GM21423 (cell line): ENCODE measurements around the gene TCF3.
A peak's percentile ranks its signal among the peaks of the same experiment; 100 is the strongest.
"Not testable (repeated sequence)": the region's sequence is repeated elsewhere in the genome, so short reads cannot be mapped to it uniquely, and the experiment has no call there.

Experiments
- ATAC-seq: cut with Tn5 transposase; IDR thresholded peaks from one replicate; pipeline ENCODE4 v1.9.1; 2021; ENCODE audit warnings: mild to moderate bottlenecking, moderate library complexity; ENCODE audit not compliant: unreplicated experiment

The TCF3 gene

DNA sequence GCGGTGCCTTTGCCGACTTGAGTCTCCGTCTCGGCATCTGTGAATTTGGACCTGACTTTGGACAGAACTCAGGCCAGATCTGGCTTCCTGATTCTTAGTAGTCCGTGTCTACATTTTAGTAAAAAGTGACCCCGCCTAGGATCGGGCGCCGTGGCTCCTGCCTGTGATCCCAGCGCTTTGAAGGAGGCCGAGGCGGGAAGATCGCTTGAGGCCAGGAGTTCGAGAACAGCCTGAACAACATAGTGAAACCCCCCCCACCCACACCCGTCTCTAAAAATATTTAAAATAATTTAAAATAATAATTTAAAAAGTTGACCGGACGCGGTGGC lies 849 bp upstream of the TCF3 start:
- no peak for ATAC-seq

GRCh38 chr19:1651568-1652291 lies 685 bp downstream of the TCF3 start:
- no peak for ATAC-seq

GRCh38 chr19:1650650-1651567 lies 1.5 kb downstream of the TCF3 start:
- no peak for ATAC-seq

GRCh38 chr19:1649706-1650649 lies 2.4 kb downstream of the TCF3 start:
- ATAC-seq = no peak

DNA sequence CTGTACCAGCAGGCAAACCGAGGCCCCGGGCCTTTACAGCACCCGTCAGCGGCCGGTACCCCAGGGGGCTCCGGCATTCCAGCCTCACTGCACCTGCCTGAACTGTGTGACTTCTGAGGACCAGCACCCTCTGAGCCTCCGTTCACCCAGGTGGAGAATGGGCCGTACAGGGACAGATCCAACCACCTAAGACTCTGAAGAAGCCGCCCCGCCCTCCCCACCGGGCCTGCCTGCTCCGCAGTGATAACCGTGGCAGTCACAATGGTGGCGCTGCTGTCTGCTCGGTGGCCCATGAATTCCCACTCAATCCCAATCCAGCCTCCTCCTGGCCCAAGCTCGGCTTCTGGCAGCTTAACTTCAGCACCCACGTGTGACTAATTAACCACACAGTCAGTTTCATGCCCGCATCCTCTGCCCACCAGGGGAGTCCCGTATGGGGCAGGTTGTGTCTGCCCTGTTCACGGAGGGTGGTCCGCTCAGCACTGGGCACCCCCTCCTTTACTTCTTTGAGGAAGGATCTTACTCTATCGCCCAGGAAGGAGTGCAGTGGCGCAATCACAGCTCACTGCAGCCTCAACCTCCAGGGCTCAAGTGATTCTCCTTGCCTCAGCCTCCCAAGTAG lies 3.4 kb downstream of the TCF3 start:
- ATAC-seq = no peak

- peak; percentile 28 for ATAC-seq
Measured at GRCh38 chr19:1648459-1648849, 4.0 kb downstream of the TCF3 start.

GRCh38 chr19:1647501-1648458 lies 4.6 kb downstream of the TCF3 start:
- ATAC-seq = no peak

GRCh38 chr19:1646659-1647453 lies 5.6 kb downstream of the TCF3 start:
- no peak for ATAC-seq

GRCh38 chr19:1646149-1646548 lies 6.3 kb downstream of the TCF3 start:
- ATAC-seq = no peak

GRCh38 chr19:1645299-1645698 lies 7.1 kb downstream of the TCF3 start:
- no peak for ATAC-seq

DNA sequence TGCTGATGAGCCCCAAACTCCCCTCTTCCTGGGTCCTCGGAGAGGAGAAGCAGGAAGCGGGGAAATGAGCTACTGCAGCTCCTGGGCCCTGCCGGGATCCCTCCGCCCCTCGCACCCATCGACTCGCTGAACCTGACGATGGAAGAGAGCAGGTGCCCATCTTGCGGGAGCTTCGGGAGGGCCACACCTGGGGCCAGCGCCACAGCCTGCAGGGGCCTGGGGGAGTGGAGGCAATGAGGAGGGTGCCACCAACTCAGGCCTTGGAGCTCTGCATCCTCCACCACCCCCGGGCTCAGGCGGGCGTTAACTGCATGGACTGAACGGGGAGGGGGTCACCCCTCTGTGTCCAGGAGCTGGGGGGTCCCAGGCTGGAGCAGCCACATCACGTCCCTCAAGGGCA lies 8.3 kb downstream of the TCF3 start:
- no peak for ATAC-seq

DNA sequence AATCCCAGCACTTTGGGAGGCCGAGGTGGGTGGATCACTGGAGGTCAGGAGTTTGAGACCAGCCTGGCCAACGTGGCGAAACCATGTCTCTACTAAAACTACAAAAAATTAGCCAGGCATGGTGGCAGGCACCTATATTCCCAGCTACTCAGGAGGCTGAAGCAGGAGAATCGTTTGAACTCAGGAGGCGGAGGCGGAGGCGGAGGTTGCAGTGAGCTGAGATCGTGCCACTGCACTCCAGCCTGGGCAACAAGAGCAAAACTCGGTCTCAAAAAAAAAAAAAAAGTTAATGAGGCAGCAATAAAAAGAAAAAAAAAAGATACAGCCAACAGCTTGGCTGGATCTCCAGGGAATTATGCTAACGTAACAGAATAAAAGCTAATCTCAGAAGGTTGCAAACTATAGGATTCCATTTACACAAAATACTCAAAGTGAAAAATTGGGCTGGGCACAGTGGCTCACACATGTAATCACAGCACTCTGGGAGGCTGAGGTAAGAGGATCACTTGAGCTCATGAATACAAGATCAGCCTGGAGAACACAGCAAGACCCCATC lies 11.4 kb downstream of the TCF3 start:
- not testable (repeated sequence) for ATAC-seq

DNA sequence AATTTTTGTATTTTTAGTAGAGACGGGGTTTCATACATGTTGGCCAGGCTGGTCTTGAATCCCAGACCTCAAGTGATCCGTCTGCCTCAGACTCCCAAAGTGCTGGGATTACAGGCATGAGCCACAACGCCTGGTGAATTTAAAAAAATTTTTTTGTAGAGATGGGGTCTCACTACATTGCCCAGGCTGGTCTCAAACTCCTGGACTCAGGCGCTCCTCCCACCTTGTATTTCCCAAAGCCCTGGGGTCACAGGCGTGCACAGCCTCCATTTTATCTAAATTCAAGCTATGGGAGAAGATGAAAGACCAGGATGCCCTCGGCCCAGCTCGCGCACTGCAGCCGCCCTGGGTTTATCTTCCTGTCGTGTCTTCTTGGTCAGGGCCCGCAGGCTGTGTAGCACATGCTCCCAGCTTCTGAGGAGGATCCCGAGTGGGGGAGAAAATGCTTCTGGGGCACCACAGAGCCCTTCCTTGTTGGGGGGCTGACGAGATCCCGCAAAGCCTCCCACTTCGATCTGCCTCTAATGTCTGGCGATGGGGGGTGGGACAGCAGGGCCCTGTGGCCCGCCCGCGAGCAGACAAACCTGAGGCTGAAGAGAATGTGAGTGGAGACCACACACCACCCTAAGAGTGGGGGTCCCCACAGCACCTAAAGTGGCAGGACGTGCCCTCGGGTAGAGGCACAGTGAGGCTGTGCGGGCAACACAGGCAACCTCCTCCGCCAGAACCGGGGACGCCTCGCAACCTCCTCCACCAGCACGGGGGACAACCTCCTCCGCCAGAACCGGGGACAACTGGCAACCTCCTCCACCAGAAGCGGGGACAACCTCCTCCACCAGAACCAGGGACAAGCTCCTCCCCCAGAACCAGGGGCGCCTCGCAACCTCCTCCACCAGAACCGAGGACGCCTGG lies 15.8 kb downstream of the TCF3 start:
- ATAC-seq = no peak

DNA sequence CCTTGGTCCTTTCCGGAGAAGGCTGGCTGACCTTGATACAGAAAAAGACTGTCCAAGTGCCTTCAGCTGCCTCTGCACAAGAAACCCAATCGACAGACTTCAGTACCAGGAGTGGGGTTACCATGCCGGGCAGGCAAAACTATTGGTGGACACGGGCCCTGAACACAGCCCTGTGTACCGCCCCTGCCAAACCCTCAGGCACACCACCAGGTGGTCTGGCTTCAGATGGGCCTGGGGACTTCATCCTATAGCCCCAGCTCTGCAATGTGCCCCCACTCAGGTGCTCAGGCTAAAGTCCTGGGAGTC lies 17.5 kb downstream of the TCF3 start:
- ATAC-seq = no peak

GRCh38 chr19:1634242-1634937 lies 18.0 kb downstream of the TCF3 start:
- ATAC-seq = no peak

- ATAC-seq = no peak
Measured at GRCh38 chr19:1633269-1633826, 19.1 kb downstream of the TCF3 start.
